HG03565 (cell line): ENCODE results near the gene PGBD4.
"Not testable (repeated sequence)": the region's sequence is repeated elsewhere in the genome, so short reads cannot be mapped to it uniquely, and the experiment has no call there.

ENCODE experiments used
- ATAC-seq: cut with Tn5 transposase; IDR thresholded peaks from one replicate; pipeline ENCODE4 v1.9.1; 2021; ENCODE audit warnings: mild to moderate bottlenecking, moderate library complexity; ENCODE audit not compliant: unreplicated experiment

Gene PGBD4

GRCh38 chr15:34111488-34111887 lies 9.6 kb downstream of the PGBD4 start:
- no peak for ATAC-seq

DNA sequence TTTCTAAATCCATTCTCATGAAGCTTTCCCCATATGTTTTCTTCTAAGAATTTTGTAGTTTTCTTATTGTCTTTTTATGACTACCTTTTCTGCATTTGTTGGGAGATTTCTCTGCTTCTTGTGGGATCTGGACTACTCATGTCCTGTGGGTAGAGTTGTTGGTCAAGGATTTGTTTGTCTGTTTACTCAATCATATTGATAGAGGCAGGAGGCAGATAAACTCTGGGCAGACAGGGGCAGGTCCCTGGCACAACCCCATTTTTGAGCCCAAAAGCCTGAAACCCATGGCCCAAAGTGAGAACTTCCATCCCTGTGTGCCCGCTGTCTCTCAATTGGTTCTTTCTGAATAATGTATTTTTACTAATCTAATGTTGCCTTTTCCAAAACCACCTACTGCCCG lies 12.3 kb downstream of the PGBD4 start:
- no peak for ATAC-seq

DNA sequence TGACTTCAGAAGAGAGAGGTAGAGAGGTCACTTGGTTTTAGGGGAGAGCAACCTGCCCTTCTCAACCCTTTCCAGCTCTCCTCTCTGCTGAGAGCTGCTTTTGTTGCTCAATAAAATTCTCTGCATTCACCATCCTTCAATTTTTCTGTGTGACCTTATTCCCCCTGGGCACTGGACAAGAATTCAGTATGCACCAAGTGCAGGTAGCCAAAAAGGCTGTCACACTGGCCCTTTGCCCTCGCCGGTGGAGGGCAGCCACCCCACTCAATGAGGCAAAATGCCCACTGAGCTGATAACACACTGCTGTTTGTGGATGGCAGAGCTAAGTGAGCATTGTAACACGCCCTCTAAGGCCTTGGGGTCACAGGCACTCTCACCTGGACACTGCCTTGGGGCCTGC lies 12.9 kb downstream of the PGBD4 start:
- no peak for ATAC-seq

GRCh38 chr15:34116620-34117019 lies 14.7 kb downstream of the PGBD4 start:
- no peak for ATAC-seq

GRCh38 chr15:34119291-34119690 lies 17.4 kb downstream of the PGBD4 start:
- no peak for ATAC-seq

- ATAC-seq, result not testable (repeated sequence)
Measured at GRCh38 chr15:34120420-34120819, 18.5 kb downstream of the PGBD4 start.

DNA sequence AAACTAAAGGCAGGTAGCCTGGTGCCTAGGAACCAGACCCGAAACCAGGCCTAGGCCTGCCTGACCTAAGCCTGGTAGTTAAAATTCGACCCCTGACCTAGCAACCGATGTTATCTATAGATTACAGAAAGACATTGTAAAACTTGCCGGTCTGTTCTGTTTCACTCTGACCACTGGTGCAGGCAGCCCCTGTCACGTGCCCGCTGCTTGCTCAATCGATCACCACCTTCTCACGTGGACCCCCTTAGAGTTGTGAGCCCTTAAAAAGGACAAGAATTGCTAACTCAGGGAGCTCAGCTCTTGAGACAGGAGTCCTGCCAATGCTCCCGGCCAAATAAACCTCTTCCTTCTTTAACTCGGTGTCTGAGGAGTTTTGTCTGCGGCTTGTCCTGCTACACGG lies 19.9 kb downstream of the PGBD4 start:
- not testable (repeated sequence) for ATAC-seq

- ATAC-seq, result peak; percentile 67
Measured at GRCh38 chr15:34122771-34123183, 20.9 kb downstream of the PGBD4 start.

- no peak for ATAC-seq
Measured at GRCh38 chr15:34124651-34125050, 22.8 kb downstream of the PGBD4 start.

DNA sequence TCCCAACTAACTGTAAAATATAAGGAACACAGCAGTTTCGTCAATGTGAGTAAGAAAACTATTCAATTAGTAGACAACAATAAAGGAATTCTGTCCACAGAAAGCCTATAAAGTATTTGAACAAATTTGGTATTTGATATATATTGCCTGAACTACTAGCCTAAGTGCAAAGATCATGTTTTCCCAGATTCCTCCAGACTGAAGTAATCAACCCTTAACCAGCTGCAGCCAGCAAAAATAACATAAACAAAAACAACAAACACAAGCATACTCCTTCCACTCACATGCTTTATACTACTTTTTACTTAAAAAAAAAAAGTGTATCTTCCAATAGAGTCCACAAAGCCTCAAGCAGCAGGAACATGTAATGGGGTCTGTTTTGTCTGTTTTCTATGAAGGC lies 24.1 kb downstream of the PGBD4 start:
- ATAC-seq, result no peak

- no peak for ATAC-seq
Measured at GRCh38 chr15:34126522-34126921, 24.6 kb downstream of the PGBD4 start.

- no peak for ATAC-seq
Measured at GRCh38 chr15:34128898-34129297, 27.0 kb downstream of the PGBD4 start.

DNA sequence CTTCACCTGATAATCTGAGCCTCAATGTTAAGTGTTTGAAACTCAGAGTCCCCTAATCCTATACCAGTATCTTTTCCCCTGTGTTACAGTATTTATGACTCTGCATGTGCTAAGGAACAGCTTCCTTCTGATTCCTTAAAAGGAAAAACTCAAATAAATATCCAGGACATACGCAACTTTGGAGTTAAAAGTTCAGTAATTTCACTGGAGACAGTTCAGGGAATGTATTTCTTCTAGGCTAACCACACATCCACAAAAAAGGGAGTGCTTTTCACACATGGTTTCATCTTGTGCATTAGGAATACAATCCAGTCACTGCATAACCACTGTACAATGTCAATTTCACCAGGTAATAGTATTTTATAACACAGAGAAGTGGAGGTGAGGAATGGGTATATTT lies 31.0 kb downstream of the PGBD4 start:
- no peak for ATAC-seq

GRCh38 chr15:34133511-34133910 lies 31.6 kb downstream of the PGBD4 start:
- ATAC-seq, result no peak

- ATAC-seq, result no peak
Measured at GRCh38 chr15:34147371-34148140, 45.7 kb downstream of the PGBD4 start.

DNA sequence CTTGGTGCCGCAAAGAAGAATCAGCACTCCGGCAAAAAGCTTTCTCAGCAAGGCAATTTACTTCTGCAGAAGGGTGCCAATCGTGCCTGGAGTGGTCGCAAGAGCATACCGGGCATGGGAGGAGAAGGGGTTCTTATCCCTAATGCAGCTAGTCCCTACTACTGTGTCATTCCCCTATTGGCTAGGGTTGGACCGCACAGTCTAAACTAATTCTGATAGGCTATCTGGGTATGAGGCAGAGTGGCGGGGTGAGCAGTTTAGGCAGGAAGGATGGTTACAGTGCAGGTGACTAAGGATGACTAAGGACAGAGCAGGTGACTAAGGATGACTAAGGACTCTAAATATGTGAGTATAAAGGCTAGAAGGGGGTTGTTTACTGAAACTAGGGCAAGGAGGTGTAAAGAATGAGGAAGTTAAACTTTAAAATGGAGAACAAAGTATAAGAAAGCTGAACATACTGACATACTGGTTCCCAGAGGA lies 52.9 kb downstream of the PGBD4 start:
- no peak for ATAC-seq

- ATAC-seq, result no peak
Measured at GRCh38 chr15:34155859-34156258, 54.0 kb downstream of the PGBD4 start.
